Fibroblast of pulmonary artery (primary cell): Measurements from ENCODE around the gene ANKRD22.

Experiments
- DNase-seq: peaks from one replicate; pipeline ENCODE4 v3.0.0-alpha.2; 2010; ENCODE audit warnings: low read depth
- H3K4me3 ChIP-seq: replicated peaks from 2 replicates; pipeline ENCODE4 v1.5.1; 2011; ENCODE audit warnings: low read depth, mild to moderate bottlenecking, control low read depth, low read length, moderate library complexity
- TF ChIP-seq, protein P1 (sequence below): IDR thresholded peaks from 2 replicates; pipeline ENCODE4 v1.5.1; 2011; ENCODE audit warnings: mild to moderate bottlenecking, control low read depth, low read length, inconsistent platforms; ENCODE audit errors: missing control alignments

The ANKRD22 gene

DNA sequence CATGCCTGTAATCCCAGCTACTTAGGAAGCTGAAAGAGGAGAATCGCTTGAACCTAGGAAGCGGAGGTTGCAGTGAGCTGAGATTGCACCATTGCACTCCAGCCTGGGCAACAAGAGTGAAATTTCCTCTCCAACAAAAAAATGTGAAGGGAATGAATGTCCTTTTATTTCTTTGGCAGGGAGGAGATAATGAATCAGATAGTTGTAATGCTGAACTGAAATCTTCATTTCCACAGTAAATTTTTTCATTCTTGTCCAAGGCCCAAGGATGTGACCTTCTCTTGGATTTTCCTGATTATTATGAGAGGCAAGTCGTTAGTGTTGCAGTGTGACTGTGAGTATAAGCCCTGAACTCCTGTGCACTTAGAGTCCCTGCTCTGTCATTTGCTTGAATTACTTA is 42.0 kb upstream of the ANKRD22 start:
- H3K4me3 ChIP-seq, result no peak overlapping the region
- TF ChIP-seq, protein P1, sequence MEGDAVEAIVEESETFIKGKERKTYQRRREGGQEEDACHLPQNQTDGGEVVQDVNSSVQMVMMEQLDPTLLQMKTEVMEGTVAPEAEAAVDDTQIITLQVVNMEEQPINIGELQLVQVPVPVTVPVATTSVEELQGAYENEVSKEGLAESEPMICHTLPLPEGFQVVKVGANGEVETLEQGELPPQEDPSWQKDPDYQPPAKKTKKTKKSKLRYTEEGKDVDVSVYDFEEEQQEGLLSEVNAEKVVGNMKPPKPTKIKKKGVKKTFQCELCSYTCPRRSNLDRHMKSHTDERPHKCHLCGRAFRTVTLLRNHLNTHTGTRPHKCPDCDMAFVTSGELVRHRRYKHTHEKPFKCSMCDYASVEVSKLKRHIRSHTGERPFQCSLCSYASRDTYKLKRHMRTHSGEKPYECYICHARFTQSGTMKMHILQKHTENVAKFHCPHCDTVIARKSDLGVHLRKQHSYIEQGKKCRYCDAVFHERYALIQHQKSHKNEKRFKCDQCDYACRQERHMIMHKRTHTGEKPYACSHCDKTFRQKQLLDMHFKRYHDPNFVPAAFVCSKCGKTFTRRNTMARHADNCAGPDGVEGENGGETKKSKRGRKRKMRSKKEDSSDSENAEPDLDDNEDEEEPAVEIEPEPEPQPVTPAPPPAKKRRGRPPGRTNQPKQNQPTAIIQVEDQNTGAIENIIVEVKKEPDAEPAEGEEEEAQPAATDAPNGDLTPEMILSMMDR, result no peak
- DNase-seq, result no peak

DNA sequence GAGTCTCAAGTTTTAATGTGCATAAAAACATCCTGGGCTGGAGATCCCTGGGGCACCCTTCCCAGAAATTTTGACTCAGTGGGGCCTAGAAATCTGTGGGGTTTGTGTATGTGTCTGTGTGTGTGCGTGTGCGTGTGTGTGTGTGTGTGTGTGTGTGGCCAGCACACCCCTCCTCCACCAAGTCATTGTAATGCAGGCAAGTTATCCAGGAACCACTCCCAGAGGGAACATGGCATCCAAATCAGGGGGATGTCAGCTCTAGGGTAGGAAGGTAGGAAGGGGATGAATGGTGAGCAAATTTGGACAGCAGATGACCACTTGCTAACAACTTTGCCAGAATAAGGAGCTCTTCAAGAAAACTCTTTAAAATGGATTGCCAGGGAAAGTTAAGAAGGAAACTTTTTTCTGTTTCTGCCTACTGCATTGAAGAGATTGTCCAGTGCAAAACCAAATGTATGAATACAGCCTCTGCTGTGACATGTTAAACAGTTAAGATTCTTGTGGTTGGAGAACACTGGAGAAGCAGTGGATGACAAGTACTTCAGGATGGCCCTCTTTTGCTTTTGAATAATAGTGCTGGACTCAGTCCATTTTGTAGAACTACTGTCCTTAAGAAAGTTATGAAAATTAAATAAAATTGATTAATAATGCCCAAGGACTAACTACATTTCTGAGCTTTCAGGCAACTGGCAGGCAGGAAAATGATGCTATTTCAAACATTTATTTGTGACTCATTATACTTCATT is 40.8 kb upstream of the ANKRD22 start:
- DNase-seq, result no peak
- no peak overlapping the region for H3K4me3 ChIP-seq
- TF ChIP-seq, protein P1, result no peak

DNA sequence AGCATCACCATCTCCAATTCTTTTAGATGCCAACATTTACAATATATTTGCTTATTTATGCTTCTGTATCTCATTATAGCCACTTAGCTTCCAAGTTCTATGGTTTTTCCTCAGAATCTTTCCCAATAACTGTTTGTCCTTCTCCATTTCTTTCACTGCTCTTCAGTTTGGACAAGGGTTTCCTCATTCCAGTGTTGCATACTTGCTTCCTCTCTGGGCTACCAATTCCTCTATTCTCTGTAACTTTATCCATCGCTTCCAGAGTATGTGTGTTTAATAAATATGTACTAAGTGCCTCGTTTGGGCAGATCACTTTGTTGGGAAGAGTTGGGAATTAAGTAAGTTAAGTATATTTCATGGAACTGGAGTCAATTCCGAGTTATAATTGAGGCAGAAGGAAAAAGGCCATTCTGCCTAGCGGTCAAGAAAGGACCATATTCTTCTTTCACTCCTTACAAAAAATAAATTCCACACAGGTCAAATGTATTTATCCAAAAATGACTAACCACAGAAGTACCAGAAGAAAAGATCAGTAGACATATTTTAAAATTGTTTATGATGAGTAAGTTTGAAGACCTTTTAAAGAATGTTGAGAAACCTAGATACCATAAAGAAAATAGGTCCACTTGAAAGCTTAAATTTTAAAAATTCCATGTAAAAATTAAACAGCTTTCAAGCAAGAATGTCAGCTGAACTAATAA is 39.2 kb upstream of the ANKRD22 start:
- TF ChIP-seq, protein P1, result no peak
- H3K4me3 ChIP-seq, result no peak overlapping the region
- DNase-seq, result no peak

DNA sequence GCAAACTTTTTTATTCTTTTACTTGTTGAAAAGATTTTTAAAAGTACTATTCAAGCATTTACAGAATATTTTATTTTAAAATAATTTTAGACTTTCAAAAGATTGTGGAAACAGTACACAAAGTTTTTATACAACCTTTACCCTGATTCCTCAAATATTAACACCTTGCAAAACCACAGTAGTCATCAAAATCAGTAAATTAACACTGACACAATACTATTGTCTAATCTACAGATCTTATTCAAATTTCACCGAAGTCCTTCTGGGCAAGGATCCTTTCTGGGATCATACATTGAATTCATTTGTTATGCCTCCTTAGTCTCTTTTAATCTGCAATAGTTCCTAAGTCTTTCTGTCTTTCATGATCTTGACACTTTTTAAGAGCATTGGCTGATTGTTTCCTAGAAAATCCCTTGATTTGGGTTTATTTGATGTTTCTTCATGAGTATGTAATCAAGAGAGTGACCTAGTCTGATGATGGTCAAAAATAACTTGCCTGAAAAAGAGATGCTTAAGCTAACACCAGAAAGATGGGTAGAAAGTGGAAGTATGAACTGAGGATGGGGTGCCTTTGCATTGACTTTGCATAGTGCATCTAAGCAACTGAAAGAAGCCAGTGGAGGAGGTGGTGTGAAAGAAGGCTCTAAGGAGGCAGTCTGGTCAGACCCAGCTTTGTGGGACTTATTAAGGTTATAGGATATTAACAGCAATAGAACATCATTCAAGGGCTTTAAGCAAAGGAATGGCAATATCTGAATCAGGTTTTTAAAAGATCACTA is 38.1 kb upstream of the ANKRD22 start:
- TF ChIP-seq, protein P1, result no peak
- DNase-seq, result no peak
- H3K4me3 ChIP-seq, result no peak overlapping the region

DNA sequence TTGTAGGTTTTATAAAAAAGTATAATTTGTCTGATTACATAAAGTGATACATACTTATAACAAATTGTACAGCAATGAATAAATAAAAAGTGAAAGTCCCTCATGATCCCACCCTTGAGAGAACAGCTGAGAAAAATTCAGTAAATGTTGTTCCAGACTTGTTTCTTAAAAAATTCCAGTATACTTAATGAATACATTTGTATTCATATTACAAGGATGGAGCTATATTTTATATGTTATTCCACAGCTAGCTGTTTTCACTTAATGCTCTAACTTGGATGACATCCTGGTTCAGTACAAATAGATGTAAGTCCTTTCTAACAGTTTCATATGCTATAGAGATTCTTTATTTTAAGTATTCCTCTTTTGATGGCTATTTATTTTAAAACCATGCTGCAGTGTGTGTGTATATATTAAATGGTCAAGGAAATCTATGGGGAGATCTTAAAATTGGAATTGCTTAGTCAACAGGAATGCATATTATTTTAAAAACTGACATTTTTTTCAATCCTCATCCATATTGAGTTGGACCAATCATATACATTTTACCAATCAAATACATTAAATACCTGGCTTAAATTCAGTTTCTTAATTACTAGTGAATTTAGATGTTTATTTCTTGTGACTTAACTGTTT is 37.3 kb upstream of the ANKRD22 start:
- no peak overlapping the region for H3K4me3 ChIP-seq
- DNase-seq, result no peak

DNA sequence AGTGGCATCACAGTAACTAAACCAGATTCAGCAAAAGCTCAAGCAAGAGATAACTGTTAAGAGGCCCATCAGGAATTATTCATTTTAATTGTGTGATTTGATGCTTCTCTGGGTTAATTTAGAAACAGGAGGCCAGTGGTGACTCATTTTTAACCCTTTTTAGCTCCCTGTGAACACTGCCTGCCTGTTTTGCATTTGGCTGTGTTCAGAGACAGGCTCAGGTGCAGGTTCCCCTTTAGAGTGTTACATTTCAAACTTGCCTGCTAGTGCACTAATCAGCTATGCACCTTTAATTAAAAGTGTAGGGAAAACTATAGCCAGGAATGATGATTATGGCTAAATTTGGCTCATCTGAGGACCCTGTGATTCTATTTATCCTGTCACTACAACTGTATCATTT is 34.9 kb upstream of the ANKRD22 start:
- DNase-seq, result no peak
- H3K4me3 ChIP-seq, result no peak overlapping the region
- TF ChIP-seq, protein P1, result no peak

More for the DNA sequence above, 37.3 kb upstream of the ANKRD22 start:
- TF ChIP-seq, protein P1, result no peak
